ENCODE measurements around the gene EEA1. TPM values are rescaled to one million over a fixed set of nuclear protein-coding genes. Genes with fewer than 3 reads are reported as not detected.

Gene EEA1
- polyA plus RNA-seq, 1 donor from 2014 or later = 5.6 TPM

DNA sequence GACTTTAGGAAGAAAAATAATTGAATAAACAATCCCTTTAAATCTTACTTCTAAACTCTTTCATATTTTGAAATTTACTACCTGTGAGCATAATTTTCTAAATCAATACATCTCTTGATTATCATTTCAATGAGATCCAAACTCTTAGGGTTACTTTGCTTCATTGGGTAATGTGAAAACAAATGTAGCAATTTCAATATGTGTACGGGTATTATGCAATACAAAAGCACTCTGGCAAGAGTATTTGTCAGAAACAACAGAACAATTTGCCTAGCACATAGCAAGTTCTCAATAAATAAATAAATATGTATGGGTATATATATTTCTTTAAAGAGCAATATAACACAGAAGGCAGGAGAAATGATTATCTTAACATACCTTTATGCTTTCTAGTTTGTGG, 149.2 kb downstream of the EEA1 start:
- H3K9me3 ChIP-seq (ENCODE audit: low read length) = no peaks in the 10 kb centered on the region
- H3K9me2 ChIP-seq (ENCODE audit: insufficient read depth, low read length) = no peaks in the 10 kb centered on the region
- no peak for TF ChIP-seq RAD21 (conservative IDR thresholded peaks at IDR 0.05)
- TF ChIP-seq, protein P1, sequence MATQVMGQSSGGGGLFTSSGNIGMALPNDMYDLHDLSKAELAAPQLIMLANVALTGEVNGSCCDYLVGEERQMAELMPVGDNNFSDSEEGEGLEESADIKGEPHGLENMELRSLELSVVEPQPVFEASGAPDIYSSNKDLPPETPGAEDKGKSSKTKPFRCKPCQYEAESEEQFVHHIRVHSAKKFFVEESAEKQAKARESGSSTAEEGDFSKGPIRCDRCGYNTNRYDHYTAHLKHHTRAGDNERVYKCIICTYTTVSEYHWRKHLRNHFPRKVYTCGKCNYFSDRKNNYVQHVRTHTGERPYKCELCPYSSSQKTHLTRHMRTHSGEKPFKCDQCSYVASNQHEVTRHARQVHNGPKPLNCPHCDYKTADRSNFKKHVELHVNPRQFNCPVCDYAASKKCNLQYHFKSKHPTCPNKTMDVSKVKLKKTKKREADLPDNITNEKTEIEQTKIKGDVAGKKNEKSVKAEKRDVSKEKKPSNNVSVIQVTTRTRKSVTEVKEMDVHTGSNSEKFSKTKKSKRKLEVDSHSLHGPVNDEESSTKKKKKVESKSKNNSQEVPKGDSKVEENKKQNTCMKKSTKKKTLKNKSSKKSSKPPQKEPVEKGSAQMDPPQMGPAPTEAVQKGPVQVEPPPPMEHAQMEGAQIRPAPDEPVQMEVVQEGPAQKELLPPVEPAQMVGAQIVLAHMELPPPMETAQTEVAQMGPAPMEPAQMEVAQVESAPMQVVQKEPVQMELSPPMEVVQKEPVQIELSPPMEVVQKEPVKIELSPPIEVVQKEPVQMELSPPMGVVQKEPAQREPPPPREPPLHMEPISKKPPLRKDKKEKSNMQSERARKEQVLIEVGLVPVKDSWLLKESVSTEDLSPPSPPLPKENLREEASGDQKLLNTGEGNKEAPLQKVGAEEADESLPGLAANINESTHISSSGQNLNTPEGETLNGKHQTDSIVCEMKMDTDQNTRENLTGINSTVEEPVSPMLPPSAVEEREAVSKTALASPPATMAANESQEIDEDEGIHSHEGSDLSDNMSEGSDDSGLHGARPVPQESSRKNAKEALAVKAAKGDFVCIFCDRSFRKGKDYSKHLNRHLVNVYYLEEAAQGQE (IDR thresholded peaks at IDR 0.05; ENCODE audit: borderline replicate concordance) = no peak
- TF ChIP-seq, protein P2, sequence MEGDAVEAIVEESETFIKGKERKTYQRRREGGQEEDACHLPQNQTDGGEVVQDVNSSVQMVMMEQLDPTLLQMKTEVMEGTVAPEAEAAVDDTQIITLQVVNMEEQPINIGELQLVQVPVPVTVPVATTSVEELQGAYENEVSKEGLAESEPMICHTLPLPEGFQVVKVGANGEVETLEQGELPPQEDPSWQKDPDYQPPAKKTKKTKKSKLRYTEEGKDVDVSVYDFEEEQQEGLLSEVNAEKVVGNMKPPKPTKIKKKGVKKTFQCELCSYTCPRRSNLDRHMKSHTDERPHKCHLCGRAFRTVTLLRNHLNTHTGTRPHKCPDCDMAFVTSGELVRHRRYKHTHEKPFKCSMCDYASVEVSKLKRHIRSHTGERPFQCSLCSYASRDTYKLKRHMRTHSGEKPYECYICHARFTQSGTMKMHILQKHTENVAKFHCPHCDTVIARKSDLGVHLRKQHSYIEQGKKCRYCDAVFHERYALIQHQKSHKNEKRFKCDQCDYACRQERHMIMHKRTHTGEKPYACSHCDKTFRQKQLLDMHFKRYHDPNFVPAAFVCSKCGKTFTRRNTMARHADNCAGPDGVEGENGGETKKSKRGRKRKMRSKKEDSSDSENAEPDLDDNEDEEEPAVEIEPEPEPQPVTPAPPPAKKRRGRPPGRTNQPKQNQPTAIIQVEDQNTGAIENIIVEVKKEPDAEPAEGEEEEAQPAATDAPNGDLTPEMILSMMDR (IDR thresholded peaks at IDR 0.05; ENCODE audit: poor library complexity, severe bottlenecking) = no peak
- no peak for TF ChIP-seq SMC3 (conservative IDR thresholded peaks at IDR 0.05; ENCODE audit: poor library complexity)
- TF ChIP-seq MXI1 (conservative IDR thresholded peaks at IDR 0.05; ENCODE audit: poor library complexity, severe bottlenecking) = no peak
- no peak for TF ChIP-seq EZH2 (IDR thresholded peaks at IDR 0.05; ENCODE audit: borderline replicate concordance, insufficient read depth, low read length, poor library complexity, severe bottlenecking)
- no peak for TF ChIP-seq EP300 (conservative IDR thresholded peaks at IDR 0.05; ENCODE audit: poor library complexity, severe bottlenecking)
- no peak for TF ChIP-seq POLR2AphosphoS5 (IDR thresholded peaks at IDR 0.05)
- TF ChIP-seq TAF1 (IDR thresholded peaks at IDR 0.05; ENCODE audit: low read depth) = no peak
- no peak overlapping the region for H3K9ac ChIP-seq (ENCODE audit: low read length)
- no peaks in the 10 kb centered on the region for H3F3A ChIP-seq (ENCODE audit: insufficient read depth, low read length, poor library complexity, severe bottlenecking)
- no peak overlapping the region for H2AFZ ChIP-seq (ENCODE audit: low read depth, low read length)
- no peaks in the 10 kb centered on the region for H3K36me3 ChIP-seq (ENCODE audit: insufficient read depth, low read length)
- H3K27me3 ChIP-seq (ENCODE audit: insufficient read depth, low read depth, low read length) = no peaks in the 10 kb centered on the region
- H3K79me2 ChIP-seq (replicated peaks; ENCODE audit: insufficient read depth, low read length) = no peaks in the 10 kb centered on the region
- no peaks in the 10 kb centered on the region for H4K20me1 ChIP-seq (ENCODE audit: insufficient read depth)
- H3K4me2 ChIP-seq (ENCODE audit: low read length) = no peak overlapping the region
- H3K27ac ChIP-seq (ENCODE audit: low read length) = no peak overlapping the region
- no peak overlapping the region for H3K4me3 ChIP-seq (ENCODE audit: low read length)

DNA sequence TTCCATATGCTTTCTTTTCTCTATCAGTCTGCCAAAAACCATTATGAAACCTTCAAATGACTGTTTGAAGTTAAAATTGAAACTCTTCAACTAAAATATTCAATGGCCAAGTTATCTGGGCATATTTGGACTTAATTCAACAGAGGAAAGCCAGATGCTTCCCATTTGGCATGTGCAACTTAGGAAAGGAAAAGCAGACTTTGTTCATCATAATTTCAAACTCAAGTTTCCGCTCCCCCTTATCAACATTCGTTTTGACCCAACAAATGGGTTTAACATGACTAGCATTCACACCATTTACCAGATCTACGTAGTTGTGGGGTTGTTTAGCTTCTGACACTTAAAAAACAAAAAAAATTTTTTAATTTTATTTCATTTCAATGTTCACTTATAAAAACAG, 150.6 kb downstream of the EEA1 start:
- H3K9me2 ChIP-seq (ENCODE audit: insufficient read depth, low read length) = no peaks in the 10 kb centered on the region
- H3K4me2 ChIP-seq (ENCODE audit: low read length) = no peak overlapping the region
- no peaks in the 10 kb centered on the region for H3K27me3 ChIP-seq (ENCODE audit: insufficient read depth, low read depth, low read length)
- H4K20me1 ChIP-seq (ENCODE audit: insufficient read depth) = no peaks in the 10 kb centered on the region
- TF ChIP-seq, protein P1 (IDR thresholded peaks at IDR 0.05; ENCODE audit: borderline replicate concordance) = no peak
- TF ChIP-seq, protein P2 (IDR thresholded peaks at IDR 0.05; ENCODE audit: poor library complexity, severe bottlenecking) = no peak
- no peak for TF ChIP-seq EZH2 (IDR thresholded peaks at IDR 0.05; ENCODE audit: borderline replicate concordance, insufficient read depth, low read length, poor library complexity, severe bottlenecking)
- no peak for TF ChIP-seq MXI1 (conservative IDR thresholded peaks at IDR 0.05; ENCODE audit: poor library complexity, severe bottlenecking)
- H3F3A ChIP-seq (ENCODE audit: insufficient read depth, low read length, poor library complexity, severe bottlenecking) = no peaks in the 10 kb centered on the region
- H3K4me3 ChIP-seq (ENCODE audit: low read length) = no peak overlapping the region
- H3K9ac ChIP-seq (ENCODE audit: low read length) = no peak overlapping the region
- no peaks in the 10 kb centered on the region for H3K36me3 ChIP-seq (ENCODE audit: insufficient read depth, low read length)
- H3K9me3 ChIP-seq (ENCODE audit: low read length) = no peaks in the 10 kb centered on the region
- no peaks in the 10 kb centered on the region for H3K79me2 ChIP-seq (replicated peaks; ENCODE audit: insufficient read depth, low read length)
- no peak overlapping the region for H2AFZ ChIP-seq (ENCODE audit: low read depth, low read length)
- no peak overlapping the region for H3K27ac ChIP-seq (ENCODE audit: low read length)

Data from neural cell (in vitro differentiated cells).